Spleen (tissue), 11 donors: ENCODE data around the gene ELMO3. TPM values are rescaled to one million over a fixed set of nuclear protein-coding genes. Genes with fewer than 3 reads are reported as not detected.

Experiments
- DNase-seq: peaks from one replicate; pipeline ENCODE4 v3.0.0-alpha.2; 2020
- H3K27ac ChIP-seq, 8 donors: fragments of 200-600 bp; sonication (generic) in 7 of 8; 1 replicate in 4 of 8; 2 replicates in 4 of 8; pipeline versions ENCODE4 v1.5.0 to v1.8.0; 2016 to 2021; ENCODE audit warnings: inconsistent platforms in 4 of 8, mild to moderate bottlenecking in 4 of 8, moderate library complexity in 1 of 8
- H3K27me3 ChIP-seq, 7 donors: fragments of 200-600 bp; sonication (generic) in 6 of 7; replicated peaks in 1 of 7; 1 replicate in 4 of 7; 2 replicates in 3 of 7; pipeline versions ENCODE4 v1.5.0 to v1.8.0; 2016 to 2021; ENCODE audit warnings: inconsistent platforms in 3 of 7, mild to moderate bottlenecking in 1 of 7
- H3K36me3 ChIP-seq, 6 donors: fragments of 200-600 bp; sonication (generic) in 5 of 6; 1 replicate in 4 of 6; 2 replicates in 2 of 6; pipeline versions ENCODE4 v1.5.0 to v1.8.0; 2016 to 2021; ENCODE audit warnings: inconsistent platforms in 2 of 6
- H3K4me1 ChIP-seq, 6 donors: fragments of 200-600 bp; sonication (generic) in 5 of 6; 1 replicate in 3 of 6; 2 replicates in 3 of 6; pipeline versions ENCODE4 v1.5.0 to v1.8.0; 2016 to 2021; ENCODE audit warnings: inconsistent platforms in 3 of 6
- H3K4me3 ChIP-seq, 8 donors: fragments of 200-600 bp; sonication (generic) in 7 of 8; 1 replicate in 4 of 8; 2 replicates in 4 of 8; pipeline versions ENCODE4 v1.5.0 to v1.8.0; 2016 to 2021; ENCODE audit warnings: inconsistent platforms in 4 of 8, mild to moderate bottlenecking in 4 of 8, moderate library complexity in 2 of 8
- H3K9me3 ChIP-seq, 8 donors: fragments of 200-600 bp; sonication (generic) in 7 of 8; 1 replicate in 4 of 8; 2 replicates in 4 of 8; pipeline versions ENCODE4 v1.5.0 to v1.8.0; 2016 to 2021; ENCODE audit warnings: inconsistent platforms in 4 of 8
- POLR2A ChIP-seq, 3 donors: fragments of 450-650 bp; IDR thresholded peaks; one replicate each; pipeline ENCODE4 v1.5.1; 2017; ENCODE audit warnings: antibody characterized with exemption in 3 of 3, mild to moderate bottlenecking in 1 of 3
- POLR2AphosphoS5 ChIP-seq, 3 donors: sonication (generic); formaldehyde crosslinking; IDR thresholded peaks; one replicate each; pipeline ENCODE4 v1.5.1; 2017; ENCODE audit warnings: antibody characterized with exemption in 3 of 3
- WGBS, 5 donors: extraction: QIAGEN DNeasy Blood & Tissue Kit in 3 of 5; methylation state at CpG; one replicate each; pipeline versions ENCODE4 v1.1.5 to v1.1.7; 2013 to 2018; 5-methylcytosine and 5-hydroxymethylcytosine counted together
- intact Hi-C: fragments of 100-400 bp; cut with DNase I; formaldehyde crosslinking; loops from one replicate; pipeline ENCODE4 v1.15.0; 2023; ENCODE audit warnings: low total_unique reads
- polyA plus RNA-seq, 3 donors: library from polyadenylated mRNA; stranded (reverse); fragments of 200-250 nt; gene quantifications; one replicate each; pipeline ENCODE4 v1.2.1, GENCODE V29; 2013
- total RNA-seq, 7 donors: library from RNA; depleted of rRNA in 3 of 7; stranded (reverse); fragments of >200 nt in 3 of 7; fragmentation: NEBNext Ultra II Directional in 4 of 7; extraction: Animal tissue kit (Norgen Biotek cat#: 25700) in 4 of 7; gene quantifications; one replicate each; pipeline versions ENCODE4 v1.1.0 to v1.2.1, GENCODE V29; 2016 to 2021
- TF ChIP-seq, protein P1 (sequence below), 11 experiments: fragments of 200-600 bp in 7 of 11; fragments of 450-650 bp in 4 of 11; sonication (generic) in 4 of 11; IDR thresholded peaks in 8 of 11; conservative IDR thresholded peaks in 3 of 11; 1 replicate in 7 of 11; 2 replicates in 4 of 11; pipeline versions ENCODE4 v1.4.0 to v1.8.0; 2016 to 2021; ENCODE audit warnings: antibody characterized with exemption in 11 of 11, inconsistent platforms in 4 of 11, mild to moderate bottlenecking in 1 of 11
- donor health status: healthy with polysubstance abuse.
- donor health status: DM: no; HTN: no; CAD: no; lungs with moderate emphysema.
- donor health status: DM: no; HTN: no; CAD: no.
- donor health status: Bipolar disorder and iron deficiency.
- donor health status: healthy.
- donor health status: DM: no; HTN: no; CAD: no.
- donor health status: DM: yes; HTN: yes; CAD: no.

ELMO3 gene
- total and polyA plus RNA-seq, 10 donors, result 2.8 to 8.7 (median 4.0) TPM

DNA sequence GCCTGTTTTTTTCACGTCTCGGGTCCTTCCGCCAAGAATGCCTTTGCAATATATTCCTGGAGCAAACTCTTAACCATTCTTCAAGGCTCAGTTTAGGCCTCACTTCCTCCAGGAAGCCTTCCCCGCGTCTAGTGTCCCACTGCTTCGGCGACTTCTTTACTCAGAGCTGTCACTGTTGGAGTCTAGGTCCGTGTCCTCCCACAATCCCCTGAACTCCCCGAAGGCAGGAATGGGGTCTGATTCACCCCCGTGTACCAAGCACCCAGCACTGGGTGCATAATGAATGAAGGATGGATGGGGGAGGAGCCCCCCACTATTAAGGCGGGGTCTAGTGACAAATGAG, 15.7 kb upstream of the ELMO3 start:
- Histone ChIP-seq H3K9me3 (no peaks in the 10 kb centered on the region), H3K27me3 (peaks cover 0 to 47% (median 0%) of the 10 kb centered on the region in 7 donors), H3K4me3 (peak overlapping the region; percentile 60 to 86 (median 70)), H3K36me3 (peaks cover 0 to 12% (median 0%) of the 10 kb centered on the region in 6 donors), H3K4me1 (peaks cover 13 to 63% (median 49%) of the 10 kb centered on the region in 6 donors), H3K27ac (peak overlapping the region; percentile 93 to 99 (median 95))
- 4 to 6% (median 5%) methylated on average over 11 of the region's 11 CpGs for WGBS, 5 donors
- intact Hi-C loops, result no loop called here
- DNase-seq, result no peak
- TF ChIP-seq, protein P1, sequence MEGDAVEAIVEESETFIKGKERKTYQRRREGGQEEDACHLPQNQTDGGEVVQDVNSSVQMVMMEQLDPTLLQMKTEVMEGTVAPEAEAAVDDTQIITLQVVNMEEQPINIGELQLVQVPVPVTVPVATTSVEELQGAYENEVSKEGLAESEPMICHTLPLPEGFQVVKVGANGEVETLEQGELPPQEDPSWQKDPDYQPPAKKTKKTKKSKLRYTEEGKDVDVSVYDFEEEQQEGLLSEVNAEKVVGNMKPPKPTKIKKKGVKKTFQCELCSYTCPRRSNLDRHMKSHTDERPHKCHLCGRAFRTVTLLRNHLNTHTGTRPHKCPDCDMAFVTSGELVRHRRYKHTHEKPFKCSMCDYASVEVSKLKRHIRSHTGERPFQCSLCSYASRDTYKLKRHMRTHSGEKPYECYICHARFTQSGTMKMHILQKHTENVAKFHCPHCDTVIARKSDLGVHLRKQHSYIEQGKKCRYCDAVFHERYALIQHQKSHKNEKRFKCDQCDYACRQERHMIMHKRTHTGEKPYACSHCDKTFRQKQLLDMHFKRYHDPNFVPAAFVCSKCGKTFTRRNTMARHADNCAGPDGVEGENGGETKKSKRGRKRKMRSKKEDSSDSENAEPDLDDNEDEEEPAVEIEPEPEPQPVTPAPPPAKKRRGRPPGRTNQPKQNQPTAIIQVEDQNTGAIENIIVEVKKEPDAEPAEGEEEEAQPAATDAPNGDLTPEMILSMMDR (IDR thresholded peaks at IDR 0.05 in 8 of 11, conservative IDR thresholded peaks at IDR 0.05 in 3 of 11), result no peak

DNA sequence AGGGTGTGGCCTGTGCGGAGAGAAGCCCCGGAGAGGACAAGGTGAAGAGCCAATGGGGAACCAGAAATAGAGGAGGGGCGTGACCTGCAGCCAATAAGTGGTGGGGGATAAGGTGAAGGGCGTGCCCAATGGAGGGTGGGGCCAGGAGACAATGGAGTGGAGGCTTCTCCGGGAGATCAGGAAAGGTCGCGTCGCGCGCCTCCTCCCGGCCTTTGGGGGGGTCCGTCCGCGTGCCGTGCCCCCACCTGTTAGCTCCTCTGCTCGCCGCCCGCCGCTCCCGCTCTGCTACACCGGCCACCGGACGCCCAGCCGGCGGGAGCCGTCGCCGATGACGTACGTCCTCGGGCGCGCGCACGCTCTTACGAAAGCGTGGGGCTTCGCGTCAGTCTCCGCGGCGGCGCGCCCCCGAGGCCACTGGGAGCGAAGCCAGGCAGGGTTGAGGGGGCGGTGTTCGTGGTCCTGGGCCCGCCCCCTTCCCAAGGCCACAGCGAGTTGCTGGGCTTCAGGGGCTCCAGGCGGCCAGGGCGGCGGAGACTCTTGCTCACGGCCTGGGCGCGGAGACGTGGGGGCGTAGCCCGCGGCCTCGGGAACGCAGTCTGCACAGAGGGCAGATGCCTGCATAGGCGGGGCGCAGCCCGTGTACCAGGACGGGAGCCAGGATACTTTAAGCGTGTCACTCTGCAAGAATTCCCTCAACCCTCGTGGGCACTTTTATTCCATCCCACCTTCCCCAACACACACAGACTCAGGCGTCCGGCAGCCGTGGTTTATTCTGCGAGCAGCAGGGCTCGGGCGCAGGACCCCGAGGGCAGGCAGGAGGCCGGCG, 15.1 kb upstream of the ELMO3 start, which contains the start of gene MATCAP1:
MATCAP1 (minus strand) TSS at position 337 of the 826 bp plus-strand sequence. CDS start 3,353 bp downstream, outside the sequence.
- Histone ChIP-seq H3K27me3 (peaks cover 0 to 41% (median 0%) of the 10 kb centered on the region in 7 donors), H3K36me3 (peaks cover 0 to 12% (median 0%) of the 10 kb centered on the region in 6 donors), H3K4me1 (peaks cover 11 to 63% (median 43%) of the 10 kb centered on the region in 6 donors), H3K27ac (peak within 1 kb of the TSS; percentile 93 to 99 (median 95)), H3K9me3 (no peaks in the 10 kb centered on the region), H3K4me3 (peak within 1 kb of the TSS; percentile 60 to 86 (median 70))
- intact Hi-C loops, result no loop called here
- peak; percentile 98 for DNase-seq
- TF ChIP-seq POLR2AphosphoS5 (IDR thresholded peaks at IDR 0.05), result peak; percentile 87 to 93 (median 93)
- TF ChIP-seq POLR2A (IDR thresholded peaks at IDR 0.05), result no peak
- TF ChIP-seq, protein P1 (IDR thresholded peaks at IDR 0.05 in 8 of 11, conservative IDR thresholded peaks at IDR 0.05 in 3 of 11), result peak in 2 of 11 experiments; percentile 33 to 35
- WGBS, 5 donors, result 0% methylated on average over 28 to 77 of the region's 77 CpGs

DNA sequence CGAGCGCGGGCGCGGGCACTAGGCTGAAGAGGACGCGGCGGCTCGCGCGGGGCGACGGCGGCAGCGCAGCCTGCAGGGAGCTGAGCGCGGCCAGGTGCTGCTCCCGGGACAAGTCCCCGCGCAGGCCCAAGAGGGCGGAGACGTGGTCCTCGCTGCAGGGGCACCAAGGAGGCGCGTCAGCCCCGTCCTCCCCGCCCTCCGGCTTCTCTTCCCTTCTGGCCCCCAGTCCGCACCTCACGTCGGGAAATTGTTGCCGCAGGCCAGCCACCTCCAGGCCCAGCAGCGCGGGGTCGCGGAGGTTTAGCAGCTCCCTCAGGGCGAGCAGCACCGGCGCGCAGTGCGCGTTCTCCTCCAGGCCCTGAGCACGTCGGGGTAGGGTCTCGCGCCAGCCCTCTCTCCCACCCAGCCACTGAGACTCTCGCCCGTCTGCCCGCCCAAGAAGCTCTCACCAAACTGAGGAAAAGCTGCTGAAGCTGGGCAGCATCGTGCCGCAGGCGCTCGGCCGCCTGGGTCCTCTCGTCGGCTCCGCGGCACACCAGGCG, 14.4 kb upstream of the ELMO3 start:
- TF ChIP-seq POLR2A (IDR thresholded peaks at IDR 0.05) (peak in 1 of 3 donors; percentile 4), POLR2AphosphoS5 (IDR thresholded peaks at IDR 0.05) (no peak)
- TF ChIP-seq, protein P1 (IDR thresholded peaks at IDR 0.05 in 8 of 11, conservative IDR thresholded peaks at IDR 0.05 in 3 of 11), result no peak
- H3K27ac ChIP-seq, result peak overlapping the region; percentile 93 to 99 (median 95)
- no peak for DNase-seq
- 5 to 10% (median 10%) methylated on average over 15 to 59 of the region's 59 CpGs for WGBS, 5 donors
- peaks cover 0 to 12% (median 0%) of the 10 kb centered on the region in 6 donors for H3K36me3 ChIP-seq
- H3K27me3 ChIP-seq, result peaks cover 0 to 34% (median 0%) of the 10 kb centered on the region in 7 donors
- peaks cover 11 to 63% (median 44%) of the 10 kb centered on the region in 6 donors for H3K4me1 ChIP-seq
- no peaks in the 10 kb centered on the region for H3K9me3 ChIP-seq
- intact Hi-C loops, result no loop called here
- H3K4me3 ChIP-seq, result peak overlapping the region; percentile 60 to 86 (median 70)
